Measurements from ENCODE around the gene TRAF2.

GRCh38 chr9:136926154-136926704, 39.9 kb downstream of the TRAF2 start:
- TF ChIP-seq GATA3 (IDR thresholded peaks at IDR 0.05; ENCODE audit: low read depth, low read length) (no peak), GATA2 (IDR thresholded peaks at IDR 0.05; ENCODE audit: low read depth, low read length) (no peak)

Data from SH-SY5Y (cell line).